K562 (cell line): ENCODE measurements around the gene WDPCP. TPM values are rescaled to one million over a fixed set of nuclear protein-coding genes. Genes with fewer than 3 reads are reported as not detected.

ENCODE experiments used
- ARNT ChIP-seq, 2 experiments: fragments of 450-650 bp; IDR thresholded peaks; 2 replicates each; pipeline ENCODE4 v1.6.1; 2016; ENCODE audit warnings: mild to moderate bottlenecking in 1 of 2
- PHB2 ChIP-seq: fragments of 450-650 bp; IDR thresholded peaks from 2 replicates; pipeline ENCODE4 v1.6.1; 2017; ENCODE audit warnings: low read depth
- RAD21 ChIP-seq, 2 experiments: fragments of 250-450 bp in 1 of 2; fragments of 450-650 bp in 1 of 2; sonication (Bioruptor Pico) in 1 of 2; formaldehyde crosslinking in 1 of 2; IDR thresholded peaks in 1 of 2; conservative IDR thresholded peaks in 1 of 2; 2 replicates each; pipeline versions ENCODE4 v1.4.0 to v1.8.0; 2020 to 2022; ENCODE audit warnings: mild to moderate bottlenecking in 2 of 2, moderate library complexity in 1 of 2
- REST ChIP-seq, 2 experiments: fragments of 450-650 bp; formaldehyde crosslinking in 1 of 2; IDR thresholded peaks; 2 replicates each; pipeline versions ENCODE4 v1.4.0 to v1.6.1; 2014 to 2020; ENCODE audit warnings: mild to moderate bottlenecking in 2 of 2, borderline replicate concordance in 1 of 2, low read depth in 1 of 2
- SMARCE1 ChIP-seq: fragments of 450-650 bp; IDR thresholded peaks from 2 replicates; pipeline ENCODE4 v1.7.1; 2016; ENCODE audit warnings: mild to moderate bottlenecking
- SMC3 ChIP-seq: conservative IDR thresholded peaks from 2 replicates; pipeline ENCODE4 v1.6.1; 2011; ENCODE audit warnings: low read depth, low read length, improper control_type of control experiment; ENCODE audit not compliant: insufficient read depth
- STAG1 ChIP-seq: sonication (generic); formaldehyde crosslinking; IDR thresholded peaks from 2 replicates; pipeline ENCODE4 v1.5.0; 2020; ENCODE audit warnings: missing genetic modification reagents, borderline replicate concordance
- THAP12 ChIP-seq: fragments of 250-450 bp; sonication (Bioruptor Pico); IDR thresholded peaks from 2 replicates; pipeline ENCODE4 v1.9.0; 2021; ENCODE audit warnings: mild to moderate bottlenecking, inconsistent platforms
- ZBTB43 ChIP-seq: sonication (generic); formaldehyde crosslinking; IDR thresholded peaks from 2 replicates; pipeline ENCODE4 v1.8.0; 2023; ENCODE audit warnings: mild to moderate bottlenecking, missing genetic modification reagents
- ZFPM2 ChIP-seq: fragments of 250-450 bp; sonication (Bioruptor Pico); IDR thresholded peaks from 2 replicates; pipeline ENCODE4 v1.5.1; 2022; ENCODE audit warnings: mild to moderate bottlenecking
- ZNF165 ChIP-seq: fragments of 250-450 bp; sonication (Bioruptor Pico); IDR thresholded peaks from 2 replicates; pipeline ENCODE4 v1.4.0; 2020; ENCODE audit warnings: borderline replicate concordance
- ZNF766 ChIP-seq: fragments of 200-800 bp; sonication (Bioruptor generic); conservative IDR thresholded peaks from 2 replicates; pipeline ENCODE4 v1.6.1; 2016; ENCODE audit warnings: missing genetic modification characterization, missing compliant biosample characterization
- polyA plus RNA-seq, 8 experiments: library from polyadenylated mRNA; depleted of rRNA in 4 of 8; stranded (reverse) in 5 of 8; unstranded in 3 of 8; fragments of >200 nt; fragmentation: Nextera tagmentation in 2 of 8; fragmentation: Illumina TruSeq in 1 of 8; extraction: Ambion mirVana in 2 of 8; extraction: Trizol in 1 of 8; gene quantifications; 2 replicates each; pipeline versions ENCODE4 v1.2.1 to v1.2.3, GENCODE V29; 2011 to 2014; ENCODE audit warnings: inconsistent platforms in 1 of 8, missing spikeins in 1 of 8
- total RNA-seq, 7 experiments: library from RNA; depleted of rRNA in 6 of 7; stranded (reverse); fragments of >200 nt in 6 of 7; fragmentation: Illumina TruSeq in 2 of 7; extraction: Trizol in 2 of 7; gene quantifications; 2 replicates each; pipeline versions ENCODE4 v1.2.1 to v1.2.3, GENCODE V29; 2011 to 2021; ENCODE audit warnings: low replicate concordance in 1 of 7

Gene WDPCP
- total and polyA plus RNA-seq, 9 of the 15 experiments (the other 6 are each of a cell fraction or from before 2014, with no cell fraction given): 1.4 to 6.4 (median 5.5) TPM

GRCh38 chr2:63189026-63189425 is 399.3 kb downstream of the WDPCP start (continued):
- TF ChIP-seq REST (IDR thresholded peaks at IDR 0.05; ENCODE audit: borderline replicate concordance) (peak; percentile 79; the same call in 1 of the 2 replicates), REST (CRISPR knock-in tag; IDR thresholded peaks at IDR 0.05; ENCODE audit: low read depth) (no peak), ZBTB43 (CRISPR knock-in tag) (no peak), RAD21 (CRISPR knock-in tag; conservative IDR thresholded peaks at IDR 0.05 in 1 of 2, IDR thresholded peaks at IDR 0.05 in 1 of 2) (peak; percentile 13 to 77; a peak in 2 of 4 replicates), PHB2 (no peak), ZFPM2 (CRISPR knock-in tag) (no peak), ARNT (IDR thresholded peaks at IDR 0.05) (0 out of 4 replicates have a peak, but pooled peaks of 1 of the 2 experiments have one; percentile 38), SMC3 (peak; percentile 68), SMARCE1 (0 out of 2 replicates have a peak, but pooled peaks have one; percentile 41), ZNF766 (no peak), STAG1 (CRISPR knock-in tag) (peak; percentile 46; the same call in 1 of the 2 replicates), ZNF165 (CRISPR knock-in tag) (no peak), THAP12 (CRISPR knock-in tag) (no peak)
